Coronary artery (tissue), 2 donors: Measurements from ENCODE around the gene OR7D2.

Experiments
- DNase-seq: peaks from one replicate; pipeline ENCODE4 v3.0.0-alpha.2; 2017; ENCODE audit warnings: low spot score
- H3K27ac ChIP-seq, 2 donors: fragments of 200-600 bp; sonication (generic); one replicate each; pipeline ENCODE4 v1.5.1; 2016 to 2019
- H3K4me3 ChIP-seq: fragments of 200-600 bp; sonication (generic); 2 replicates; pipeline ENCODE4 v1.5.1; 2016; ENCODE audit warnings: mild to moderate bottlenecking, moderate library complexity
- TF ChIP-seq, protein P1 (sequence below): fragments of 200-600 bp; sonication (generic); IDR thresholded peaks from one replicate; pipeline ENCODE4 v1.5.1; 2019; ENCODE audit warnings: antibody characterized with exemption

The OR7D2 gene

DNA sequence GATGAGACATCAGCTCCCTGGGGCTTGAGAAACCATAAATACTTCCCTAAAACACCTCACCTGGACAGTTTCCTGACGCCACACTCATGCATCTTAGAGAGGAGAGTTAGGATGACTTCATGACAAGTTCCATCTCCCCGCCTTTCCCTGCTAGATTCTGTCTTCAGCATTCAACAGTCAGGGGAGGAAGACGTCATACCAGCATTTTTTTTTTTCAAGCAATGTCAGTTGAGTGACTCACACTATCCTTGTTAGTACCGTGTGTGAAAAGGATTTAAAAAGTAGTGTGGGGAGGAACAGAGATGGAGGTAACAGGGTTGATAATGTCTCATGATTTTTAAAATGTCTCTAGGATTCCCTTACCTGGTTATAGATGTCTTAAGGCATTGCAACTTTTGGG lies at the start of gene OR7D2:
Gene OR7D2, plus strand, starts transcription at position 79 of the 400 bp plus-strand sequence. CDS start 6,803 bp downstream, outside the sequence.
- TF ChIP-seq, protein P1, sequence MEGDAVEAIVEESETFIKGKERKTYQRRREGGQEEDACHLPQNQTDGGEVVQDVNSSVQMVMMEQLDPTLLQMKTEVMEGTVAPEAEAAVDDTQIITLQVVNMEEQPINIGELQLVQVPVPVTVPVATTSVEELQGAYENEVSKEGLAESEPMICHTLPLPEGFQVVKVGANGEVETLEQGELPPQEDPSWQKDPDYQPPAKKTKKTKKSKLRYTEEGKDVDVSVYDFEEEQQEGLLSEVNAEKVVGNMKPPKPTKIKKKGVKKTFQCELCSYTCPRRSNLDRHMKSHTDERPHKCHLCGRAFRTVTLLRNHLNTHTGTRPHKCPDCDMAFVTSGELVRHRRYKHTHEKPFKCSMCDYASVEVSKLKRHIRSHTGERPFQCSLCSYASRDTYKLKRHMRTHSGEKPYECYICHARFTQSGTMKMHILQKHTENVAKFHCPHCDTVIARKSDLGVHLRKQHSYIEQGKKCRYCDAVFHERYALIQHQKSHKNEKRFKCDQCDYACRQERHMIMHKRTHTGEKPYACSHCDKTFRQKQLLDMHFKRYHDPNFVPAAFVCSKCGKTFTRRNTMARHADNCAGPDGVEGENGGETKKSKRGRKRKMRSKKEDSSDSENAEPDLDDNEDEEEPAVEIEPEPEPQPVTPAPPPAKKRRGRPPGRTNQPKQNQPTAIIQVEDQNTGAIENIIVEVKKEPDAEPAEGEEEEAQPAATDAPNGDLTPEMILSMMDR, result no peak
- no peak for DNase-seq
- Histone ChIP-seq H3K27ac (no peak within 1 kb of the TSS), H3K4me3 (no peak within 1 kb of the TSS)

DNA sequence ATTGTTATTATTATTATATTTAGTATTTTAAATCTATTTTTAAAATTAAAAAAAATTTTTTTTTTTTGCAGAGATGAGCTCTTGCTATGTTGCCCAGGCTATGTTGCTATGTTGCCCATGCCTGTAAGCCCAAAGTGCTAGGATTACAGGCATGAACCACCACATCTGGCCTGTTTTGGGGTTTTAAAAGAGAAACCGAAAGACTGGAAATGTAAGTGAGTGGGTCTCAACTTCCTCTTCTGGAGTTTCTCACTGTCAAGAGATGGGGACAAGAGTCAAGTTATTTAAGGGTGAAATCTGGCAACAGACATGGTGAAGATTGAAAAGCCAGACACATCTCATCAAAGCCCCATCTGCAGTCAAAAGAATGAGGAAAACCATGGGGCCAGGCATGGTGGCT lies 47.8 kb upstream of the OR7D2 start:
- Histone ChIP-seq H3K4me3 (no peak overlapping the region), H3K27ac (no peak overlapping the region)
- no peak for DNase-seq
- TF ChIP-seq, protein P1, result no peak

DNA sequence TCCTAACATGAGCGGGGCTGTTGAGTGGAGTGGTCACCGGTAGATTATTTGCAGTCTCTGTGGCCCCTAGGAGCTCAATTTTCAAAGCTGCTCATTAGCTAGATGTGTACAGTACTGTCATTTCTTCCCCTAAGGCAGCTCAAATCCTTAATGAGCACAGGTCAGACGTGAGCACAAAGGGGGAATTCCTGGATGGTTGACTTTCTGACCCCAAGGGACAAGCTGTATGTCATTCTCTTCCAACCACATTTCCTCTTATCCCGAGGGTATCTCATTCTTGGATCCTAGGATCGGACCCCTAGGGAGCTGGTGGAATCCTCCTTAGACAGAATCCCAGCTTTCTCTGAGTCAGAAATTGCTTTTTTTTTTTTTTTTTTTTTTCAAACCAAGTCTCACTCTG lies 46.4 kb upstream of the OR7D2 start:
- TF ChIP-seq, protein P1, result no peak
- Histone ChIP-seq H3K27ac (no peak overlapping the region), H3K4me3 (no peak overlapping the region)
- DNase-seq, result no peak

DNA sequence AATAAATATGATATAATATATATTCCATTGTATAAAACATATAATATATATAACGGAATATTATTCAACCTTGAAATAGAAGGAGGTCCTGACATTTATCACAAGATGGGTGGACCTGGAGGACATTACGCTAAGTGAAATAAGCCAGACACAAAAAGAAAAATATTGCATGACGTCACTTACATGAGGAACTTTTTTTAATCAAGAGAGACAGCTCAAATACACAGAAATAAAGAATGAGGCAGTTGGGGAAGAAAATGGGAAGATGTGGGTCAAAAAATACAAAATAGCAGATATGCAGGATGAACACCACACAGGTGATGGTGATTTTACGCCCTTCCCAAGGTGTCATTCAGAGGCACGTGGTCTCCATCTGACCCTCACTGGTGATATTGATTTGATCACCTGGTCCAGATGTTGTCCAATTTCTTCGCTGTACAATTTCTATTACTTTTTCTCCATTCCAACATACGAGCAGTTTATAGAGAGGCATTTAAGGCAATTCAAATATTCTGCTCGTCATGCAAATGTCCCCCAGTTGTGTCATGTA lies 39.1 kb upstream of the OR7D2 start:
- DNase-seq, result no peak
- Histone ChIP-seq H3K4me3 (peak overlapping the region; percentile 76), H3K27ac (peak overlapping the region; percentile 78 to 85)

DNA sequence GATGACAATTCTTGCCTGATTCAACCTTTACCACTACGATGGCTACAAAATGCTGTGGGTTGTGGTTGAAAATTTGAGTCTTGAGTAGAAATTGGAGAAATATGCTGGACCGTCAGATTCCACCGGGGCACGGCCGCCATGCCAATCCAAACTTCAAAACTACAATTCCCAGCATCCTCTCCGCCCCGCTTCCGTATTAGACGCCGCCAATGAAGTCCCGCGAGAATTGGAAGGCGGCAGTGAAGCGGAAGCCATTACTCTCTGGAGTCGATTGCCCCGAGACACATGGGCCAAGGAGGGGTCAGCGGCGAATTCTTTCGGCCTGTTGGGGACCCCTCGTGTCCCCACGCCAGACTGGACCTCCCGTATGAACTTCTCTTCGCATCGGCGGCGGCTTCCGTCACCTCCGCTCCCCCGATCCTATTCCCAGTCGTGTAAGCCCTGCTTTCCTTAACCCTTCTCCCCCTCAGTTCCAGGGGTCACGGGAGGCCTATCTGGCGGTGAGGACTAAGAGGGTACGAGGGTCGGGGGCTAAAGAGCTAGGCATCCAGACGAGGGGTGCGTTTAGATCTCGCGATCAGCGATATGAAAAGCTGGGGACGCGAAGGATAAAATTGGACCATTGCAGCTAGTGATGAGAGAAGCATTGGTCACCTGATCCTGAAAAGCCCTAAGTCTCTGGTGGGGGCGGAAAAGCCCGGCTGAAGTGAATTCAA lies 38.5 kb upstream of the OR7D2 start, which contains the start of gene ZNF317:
Gene ZNF317, plus strand, starts transcription at position 239 of the 716 bp plus-strand sequence. CDS start 15,620 bp downstream, outside the sequence.
- DNase-seq, result peak; percentile 94
- Histone ChIP-seq H3K4me3 (peak within 1 kb of the TSS; percentile 76), H3K27ac (peak within 1 kb of the TSS; percentile 78 to 85)
- TF ChIP-seq, protein P1, result no peak

More for the DNA sequence above, 39.1 kb upstream of the OR7D2 start:
- TF ChIP-seq, protein P1, result no peak

DNA sequence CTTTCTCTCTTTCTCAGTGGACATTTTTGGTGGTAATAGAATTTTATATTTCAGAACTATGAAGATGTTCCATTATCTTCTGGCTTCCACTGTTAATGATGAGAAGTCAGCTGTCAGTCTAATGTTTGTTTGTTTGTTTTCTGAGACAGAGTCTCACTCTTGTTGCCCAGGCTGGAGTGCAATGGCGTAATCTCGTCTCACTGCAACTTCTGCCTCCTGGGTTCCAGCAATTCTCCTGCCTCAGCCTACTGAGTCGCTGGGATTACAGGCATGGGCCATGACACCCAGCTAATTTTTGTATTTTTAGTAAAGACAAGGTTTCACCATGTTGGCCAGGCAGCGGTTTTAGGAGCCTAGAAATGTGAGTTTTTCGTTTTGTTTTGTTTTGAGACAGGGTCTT lies 33.9 kb upstream of the OR7D2 start:
- TF ChIP-seq, protein P1, result no peak
- Histone ChIP-seq H3K27ac (no peak overlapping the region), H3K4me3 (no peak overlapping the region)
- no peak for DNase-seq

DNA sequence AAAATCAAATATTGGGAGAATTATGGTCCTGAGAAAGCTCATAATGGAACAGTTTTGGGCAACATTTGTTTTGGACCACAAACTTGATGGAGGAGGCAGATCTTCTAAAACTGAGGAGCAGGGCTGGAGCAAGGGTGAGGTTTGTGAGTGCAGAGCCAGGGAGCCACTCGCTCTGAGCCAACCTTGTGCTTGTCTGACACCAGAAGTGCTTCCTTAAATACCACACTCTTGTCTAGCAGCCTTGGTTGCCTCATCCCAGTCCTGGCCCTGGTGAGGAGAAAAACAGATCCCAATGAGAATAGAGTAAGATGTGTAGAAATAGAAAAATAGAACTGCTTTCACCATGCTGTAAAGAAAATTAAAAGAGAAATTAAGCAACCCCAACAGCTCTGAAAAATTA lies 31.9 kb upstream of the OR7D2 start:
- TF ChIP-seq, protein P1, result no peak
- DNase-seq, result no peak

More for the DNA sequence above, 31.9 kb upstream of the OR7D2 start:
- no peak overlapping the region for H3K4me3 ChIP-seq
- no peak overlapping the region for H3K27ac ChIP-seq
